AG08396 (cell line): ENCODE data around the gene ABCC1.
"Not testable (repeated sequence)": the region's sequence is repeated elsewhere in the genome, so short reads cannot be mapped to it uniquely, and the experiment has no call there.

Source experiments
- DNase-seq: peaks from one replicate; pipeline ENCODE4 v3.0.0; 2012; ENCODE audit warnings: low spot score, mixed read lengths

ABCC1 gene

DNA sequence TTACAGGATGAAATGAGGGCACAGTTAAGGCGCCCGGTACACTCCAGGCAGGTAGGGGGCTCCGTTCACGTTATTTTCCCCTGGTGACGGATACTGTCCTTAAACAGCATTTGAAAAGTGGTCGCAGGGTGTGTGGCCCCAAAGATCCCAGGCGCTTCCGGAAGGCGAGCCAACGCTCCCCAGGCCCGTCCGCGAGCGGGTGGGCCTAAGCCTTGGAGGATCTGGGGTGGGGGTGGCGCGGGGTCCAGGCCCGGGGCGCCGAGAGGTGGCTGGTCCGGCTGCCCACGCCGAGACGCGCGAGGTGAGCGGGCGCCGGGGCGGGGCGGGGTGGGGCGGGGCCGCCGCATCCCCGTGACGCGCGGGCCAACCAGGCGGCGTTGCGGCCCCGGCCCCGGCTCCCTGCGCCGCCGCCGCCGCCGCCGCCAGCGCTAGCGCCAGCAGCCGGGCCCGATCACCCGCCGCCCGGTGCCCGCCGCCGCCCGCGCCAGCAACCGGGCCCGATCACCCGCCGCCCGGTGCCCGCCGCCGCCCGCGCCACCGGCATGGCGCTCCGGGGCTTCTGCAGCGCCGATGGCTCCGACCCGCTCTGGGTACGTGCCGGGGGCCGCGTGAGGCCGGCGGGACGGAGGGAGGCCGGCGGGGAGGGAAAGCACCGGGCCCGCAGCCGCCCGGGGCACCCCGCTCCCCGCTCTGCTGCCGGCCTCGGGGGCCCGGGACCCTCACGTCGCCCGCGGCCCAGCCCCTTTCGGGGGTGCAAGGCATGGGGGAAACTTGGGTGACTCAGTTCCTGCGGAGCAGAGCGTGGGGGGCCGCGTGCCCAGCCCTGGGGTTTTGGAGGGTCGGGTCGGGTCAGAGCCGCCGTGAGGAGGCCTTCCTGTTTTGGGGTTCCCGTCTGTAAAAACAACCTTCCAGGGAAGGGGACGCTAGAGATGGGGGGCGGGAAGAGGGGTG, at the start of gene ABCC1:
ABCC1 (plus strand) TSS at position 407 of the 951 bp plus-strand sequence; CDS start at position 543, 136 bp downstream.
- peak; percentile 87 for DNase-seq

DNA sequence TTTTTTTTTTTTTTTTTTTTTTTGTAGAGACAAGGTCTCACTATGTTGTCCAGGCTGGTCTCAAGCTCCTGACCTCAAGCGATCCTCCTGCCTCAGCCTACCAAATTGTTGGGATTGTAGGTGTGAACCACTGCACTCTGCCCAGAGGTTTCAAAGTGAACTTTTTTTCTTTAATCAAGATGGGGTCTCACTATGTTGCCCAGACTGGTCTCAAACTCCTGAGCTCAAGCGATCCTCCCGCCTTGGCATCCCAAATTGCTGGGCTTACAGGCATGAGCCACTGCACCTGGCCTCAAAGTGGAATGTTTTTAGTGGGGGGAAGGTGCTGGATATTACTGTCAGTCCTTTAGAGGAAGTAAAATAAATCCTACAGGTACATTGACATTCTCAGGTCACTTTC, 49.1 kb upstream of the ABCC1 start:
- DNase-seq: no peak

GRCh38 chr16:15900901-15901500, 48.4 kb upstream of the ABCC1 start:
- DNase-seq: no peak

- DNase-seq: no peak
Observed at GRCh38 chr16:15903960-15904359, 45.5 kb upstream of the ABCC1 start.

- DNase-seq: no peak
Observed at GRCh38 chr16:15906439-15906838, 43.0 kb upstream of the ABCC1 start.

- DNase-seq: peak; percentile 36
Observed at GRCh38 chr16:15907863-15908478, 41.4 kb upstream of the ABCC1 start.

DNA sequence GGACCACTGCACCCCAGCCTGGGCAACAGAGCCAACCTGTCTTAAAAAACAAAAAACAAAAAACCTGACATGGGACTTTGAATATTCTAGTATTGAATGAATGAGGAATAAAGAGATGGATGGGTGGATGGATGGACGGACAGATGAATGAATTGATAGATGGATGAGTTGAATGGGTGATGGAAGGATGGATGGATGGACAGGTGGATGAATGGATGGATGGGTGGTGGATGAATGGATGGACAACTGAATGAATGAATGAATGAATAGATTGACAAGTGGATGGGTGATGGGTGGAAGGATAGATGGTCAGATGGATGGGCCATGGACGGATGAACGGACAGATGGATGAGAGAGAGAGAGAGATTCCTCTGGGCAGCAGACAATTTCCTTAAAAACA, 38.2 kb upstream of the ABCC1 start:
- DNase-seq: no peak

DNA sequence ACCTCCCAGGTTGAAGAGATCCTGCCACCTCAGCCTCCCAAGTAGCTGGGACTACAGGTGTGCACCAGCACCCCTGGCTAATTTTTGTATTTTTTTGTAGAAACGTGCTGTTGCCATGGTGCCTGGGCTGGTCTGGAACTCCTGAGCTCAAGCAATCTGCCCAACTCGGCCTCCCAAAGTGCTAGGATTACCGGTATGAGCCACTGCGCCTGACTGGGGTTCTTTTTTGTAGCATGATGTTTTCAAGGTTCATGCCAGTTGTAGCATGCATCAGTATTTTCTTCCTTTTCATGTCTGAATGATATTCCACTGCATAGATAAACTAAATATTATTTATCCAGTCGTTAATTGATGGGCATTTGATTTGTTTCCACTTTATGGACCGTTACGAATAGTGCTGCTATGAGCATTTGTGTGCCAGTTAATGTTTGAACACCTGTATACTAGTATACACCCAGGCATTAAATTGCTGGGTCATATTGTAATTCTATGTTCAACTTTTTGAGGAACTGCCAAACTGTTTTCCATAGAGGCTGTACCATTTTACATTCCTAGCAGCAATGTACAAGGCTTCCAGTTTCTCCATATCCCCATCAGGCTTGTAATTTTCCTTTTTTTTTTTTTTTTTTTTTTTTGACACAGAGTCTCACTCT, 36.2 kb upstream of the ABCC1 start:
- DNase-seq: no peak

DNA sequence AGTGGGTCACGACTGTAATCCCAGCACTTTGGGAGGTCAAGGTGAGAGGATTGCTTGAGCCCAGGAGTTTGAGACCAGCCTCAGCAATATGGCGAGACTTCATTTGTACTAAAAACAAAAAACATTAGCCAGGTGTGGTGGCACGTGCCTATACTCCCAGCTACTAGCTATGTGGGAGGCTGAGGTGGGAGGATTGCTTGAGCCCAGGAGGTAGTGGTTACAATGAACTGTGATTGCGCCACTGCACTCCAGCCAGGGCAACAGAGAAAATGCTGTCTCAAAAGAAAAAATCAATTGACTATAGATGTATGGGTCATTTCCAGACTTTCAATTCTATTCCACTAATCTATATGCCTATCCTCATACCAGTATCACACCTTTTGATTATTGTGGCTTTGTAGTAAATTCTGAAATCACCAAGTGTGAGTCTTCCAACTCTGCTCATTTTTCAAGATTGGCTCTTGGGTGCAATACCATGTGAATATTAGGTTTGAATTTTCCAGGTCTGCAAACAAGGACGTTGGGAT, 33.8 kb upstream of the ABCC1 start:
- DNase-seq: no peak

- no peak for DNase-seq
Observed at GRCh38 chr16:15916323-15916722, 33.1 kb upstream of the ABCC1 start.

- not testable (repeated sequence) for DNase-seq
Observed at GRCh38 chr16:15918314-15918713, 31.1 kb upstream of the ABCC1 start.

DNA sequence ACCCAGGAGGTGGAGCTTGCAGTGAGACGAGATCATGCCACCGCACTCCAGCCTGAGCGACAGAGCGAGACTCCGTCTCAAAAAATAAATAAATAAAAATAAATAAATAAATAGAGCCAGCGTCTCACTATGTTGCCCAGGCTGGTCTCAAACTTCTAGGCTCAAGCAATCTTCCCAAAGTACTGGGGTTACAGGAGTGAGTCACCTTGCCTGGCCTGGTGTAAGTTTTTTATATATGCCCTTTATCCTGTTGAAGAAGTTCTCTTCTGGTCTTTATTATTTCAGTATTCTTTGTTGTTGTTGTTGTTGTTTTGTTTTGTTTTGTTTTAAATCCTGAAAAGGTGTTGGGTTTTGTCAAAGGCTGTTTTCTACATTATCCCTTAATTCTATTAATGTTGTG, 30.1 kb upstream of the ABCC1 start:
- DNase-seq: no peak

GRCh38 chr16:15924996-15925395, 24.4 kb upstream of the ABCC1 start:
- no peak for DNase-seq

GRCh38 chr16:15925631-15926030, 23.8 kb upstream of the ABCC1 start:
- no peak for DNase-seq

- no peak for DNase-seq
Observed at GRCh38 chr16:15928261-15929104, 20.9 kb upstream of the ABCC1 start.

DNA sequence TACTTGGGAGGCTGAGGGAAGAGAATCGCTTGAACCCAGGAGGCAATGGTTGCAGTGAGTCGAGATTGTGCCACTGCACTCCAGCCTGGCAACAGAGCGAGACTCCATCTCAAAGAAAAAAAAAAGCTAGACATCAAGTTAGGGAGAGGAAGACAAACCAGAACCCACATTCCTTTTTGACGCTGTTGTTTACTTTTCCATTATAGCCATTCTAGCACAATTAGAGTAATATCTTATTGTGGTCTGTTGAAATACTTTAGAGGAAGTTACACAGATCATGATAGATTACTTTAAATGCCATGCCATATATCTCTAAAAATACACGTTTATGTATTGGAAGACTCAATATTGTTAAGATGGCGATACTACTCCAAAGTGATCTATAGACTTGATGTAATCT, 16.5 kb upstream of the ABCC1 start:
- DNase-seq: no peak

- DNase-seq: no peak
Observed at GRCh38 chr16:15933781-15934180, 15.6 kb upstream of the ABCC1 start.

DNA sequence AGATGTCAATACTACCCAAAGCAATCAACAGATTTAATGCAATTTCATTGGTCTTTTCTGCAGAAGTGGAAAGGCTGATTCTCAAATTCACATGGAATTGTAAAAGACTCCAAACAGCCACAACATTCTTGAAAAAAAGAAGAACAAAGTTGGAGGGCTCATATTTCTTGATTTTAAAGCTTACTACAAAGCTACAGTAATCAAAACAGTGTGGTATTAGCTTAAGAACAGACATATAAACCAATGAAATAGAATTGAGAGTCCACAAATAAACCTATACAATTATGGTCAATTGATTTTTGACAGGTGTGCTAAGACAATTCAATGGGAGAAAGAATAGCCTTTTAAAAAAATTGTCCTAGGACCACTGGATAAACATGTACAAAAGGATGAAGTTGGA, 14.4 kb upstream of the ABCC1 start:
- no peak for DNase-seq

GRCh38 chr16:15936809-15937208, 12.6 kb upstream of the ABCC1 start:
- DNase-seq: not testable (repeated sequence)

- no peak for DNase-seq
Observed at GRCh38 chr16:15942931-15943690, 6.3 kb upstream of the ABCC1 start.
